Measurements from ENCODE around the gene PTDSS2.
"Not testable (repeated sequence)": the region's sequence is repeated elsewhere in the genome, so short reads cannot be mapped to it uniquely, and the experiment has no call there.

PTDSS2 gene

GRCh38 chr11:449889-450808 lies at the start of gene PTDSS2:
PTDSS2 (plus strand) TSS chr11:450279; CDS start chr11:450456, 177 bp downstream.
- peak; percentile 92 for DNase-seq

GRCh38 chr11:401196-401595 lies 48.9 kb upstream of the PTDSS2 start:
- DNase-seq = not testable (repeated sequence)

- DNase-seq = no peak
Measured at GRCh38 chr11:403021-403760, 46.9 kb upstream of the PTDSS2 start.

GRCh38 chr11:403761-404431 lies 46.2 kb upstream of the PTDSS2 start:
- no peak for DNase-seq

- DNase-seq = no peak
Measured at GRCh38 chr11:404551-405264, 45.4 kb upstream of the PTDSS2 start.

- DNase-seq = no peak
Measured at GRCh38 chr11:405323-405953, 44.6 kb upstream of the PTDSS2 start.

- no peak for DNase-seq
Measured at GRCh38 chr11:405954-406795, 43.9 kb upstream of the PTDSS2 start.

- peak; percentile 93 for DNase-seq
Measured at GRCh38 chr11:406796-407650, 43.1 kb upstream of the PTDSS2 start.

- DNase-seq = no peak
Measured at GRCh38 chr11:407651-408123, 42.4 kb upstream of the PTDSS2 start.

GRCh38 chr11:408154-409007 lies 41.7 kb upstream of the PTDSS2 start:
- DNase-seq = no peak

- DNase-seq = no peak
Measured at GRCh38 chr11:409008-409599, 41.0 kb upstream of the PTDSS2 start.

- no peak for DNase-seq
Measured at GRCh38 chr11:409600-410483, 40.2 kb upstream of the PTDSS2 start.

GRCh38 chr11:410711-411110 lies 39.4 kb upstream of the PTDSS2 start:
- DNase-seq = not testable (repeated sequence)

GRCh38 chr11:411520-411919 lies 38.6 kb upstream of the PTDSS2 start:
- DNase-seq = not testable (repeated sequence)

- DNase-seq = no peak
Measured at GRCh38 chr11:412641-413119, 37.4 kb upstream of the PTDSS2 start.

GRCh38 chr11:413120-414081 lies 36.7 kb upstream of the PTDSS2 start:
- DNase-seq = no peak
